CD4-positive, alpha-beta T cell treated with Interleukin-17A for 4 hours (primary cell): ENCODE results near the gene STPG3.
A peak's percentile ranks its signal among the peaks of the same experiment; 100 is the strongest.
"Not testable (repeated sequence)": the region's sequence is repeated elsewhere in the genome, so short reads cannot be mapped to it uniquely, and the experiment has no call there.

Source experiments
- DNase-seq: peaks from one replicate; pipeline ENCODE4 v3.0.0-alpha.2; 2020; ENCODE audit warnings: mixed read lengths

The STPG3 gene

GRCh38 chr9:137234055-137234697, 16.9 kb upstream of the STPG3 start:
- DNase-seq, result no peak

GRCh38 chr9:137234758-137235423, 16.2 kb upstream of the STPG3 start:
- DNase-seq, result no peak

DNA sequence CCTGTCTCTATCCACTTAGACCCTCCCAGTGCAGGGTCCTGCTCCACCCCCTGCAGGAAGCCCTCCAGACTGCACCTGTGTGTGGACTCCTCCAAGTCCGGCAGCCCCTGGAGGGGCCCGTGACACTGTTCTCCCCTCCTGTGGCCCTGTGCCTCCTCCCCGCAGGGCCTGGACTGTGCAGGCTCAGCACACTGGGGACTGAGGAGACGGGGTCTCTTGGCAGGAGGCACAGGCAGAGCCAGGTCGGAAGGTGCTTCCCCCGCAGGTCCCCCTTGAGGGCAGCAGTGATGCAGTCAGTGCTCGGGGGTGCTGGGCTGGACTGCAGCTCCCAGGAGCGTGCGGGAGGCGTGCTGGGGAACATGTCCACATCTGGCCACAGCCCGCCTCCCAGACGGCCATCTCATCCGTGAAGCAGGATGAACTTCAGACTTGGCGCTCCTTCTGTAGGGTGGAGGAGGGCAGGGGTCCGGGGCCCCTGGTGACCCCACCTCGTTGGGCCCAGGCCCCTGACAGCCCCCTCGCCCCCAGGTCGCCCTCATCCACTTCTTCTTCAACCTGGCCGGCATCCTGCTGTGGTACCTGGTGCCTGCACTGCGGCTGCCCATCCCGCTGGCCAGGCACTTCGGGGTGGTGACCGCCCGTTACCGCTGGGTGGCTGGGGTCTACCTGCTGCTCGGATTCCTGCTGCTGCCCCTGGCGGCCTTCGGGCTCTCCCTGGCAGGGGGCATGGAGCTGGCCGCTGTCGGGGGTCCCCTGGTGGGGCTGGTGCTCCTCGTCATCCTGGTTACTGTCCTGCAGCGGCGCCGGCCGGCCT, 15.5 kb upstream of the STPG3 start:
- DNase-seq, result no peak

- DNase-seq, result peak; percentile 95
Measured at GRCh38 chr9:137236238-137236935, 14.7 kb upstream of the STPG3 start.

DNA sequence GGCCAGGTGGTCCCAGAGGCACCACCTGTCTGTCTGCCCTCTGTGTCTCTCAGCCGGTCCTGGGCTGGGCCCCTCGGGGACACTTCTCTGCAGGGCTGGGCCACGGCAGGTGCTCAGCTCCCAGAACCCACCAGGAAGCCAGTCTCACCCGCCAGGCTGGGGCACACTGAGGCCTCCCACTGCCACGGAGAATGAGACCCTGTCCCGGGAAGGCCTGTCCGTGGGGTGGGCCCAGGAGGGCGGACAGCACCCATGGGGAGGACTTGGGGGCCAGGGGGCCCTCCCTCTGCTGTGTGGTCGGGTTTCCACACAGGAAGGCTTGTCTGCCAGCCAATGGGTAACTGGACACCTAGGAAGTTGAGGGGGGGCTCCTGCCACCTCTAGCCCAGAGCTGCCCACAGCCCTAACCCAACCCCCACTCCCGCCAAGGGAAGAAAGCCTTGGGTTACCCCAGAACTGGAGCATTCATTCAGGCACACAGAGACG, 14.1 kb upstream of the STPG3 start:
- DNase-seq, result no peak

- DNase-seq, result no peak
Measured at GRCh38 chr9:137237759-137238726, 13.0 kb upstream of the STPG3 start.

DNA sequence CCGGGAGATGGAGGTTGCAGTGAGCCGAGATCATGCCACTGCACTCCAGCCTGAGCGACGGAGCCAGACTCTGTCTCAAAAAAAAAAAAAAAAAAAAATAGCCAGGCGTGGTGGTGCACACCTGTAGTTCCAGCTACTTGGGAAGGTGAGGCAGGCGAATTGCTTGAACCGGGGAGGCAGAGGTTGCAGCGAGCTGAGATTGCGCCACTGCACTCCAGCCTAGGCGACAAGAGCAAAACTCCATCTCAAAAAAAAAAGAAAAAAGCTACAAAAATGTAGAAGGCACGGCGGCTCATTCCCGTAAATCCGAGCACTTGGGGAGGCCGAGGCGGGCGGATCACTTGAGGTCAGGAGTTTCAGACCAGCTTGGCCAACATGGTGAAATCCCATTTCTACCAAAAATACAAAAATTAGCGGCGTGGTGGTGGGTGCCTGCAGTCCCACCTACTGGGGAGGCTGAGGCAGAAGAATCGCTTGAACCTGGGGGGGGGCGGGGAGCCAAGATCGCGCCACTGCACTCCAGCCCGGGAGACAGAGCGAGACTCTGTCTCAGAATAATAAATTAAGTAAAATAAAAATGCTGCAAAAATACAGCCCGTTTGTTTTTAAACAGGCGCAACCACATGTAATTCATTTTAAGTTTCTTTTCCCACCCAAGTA, 11.4 kb upstream of the STPG3 start:
- not testable (repeated sequence) for DNase-seq

DNA sequence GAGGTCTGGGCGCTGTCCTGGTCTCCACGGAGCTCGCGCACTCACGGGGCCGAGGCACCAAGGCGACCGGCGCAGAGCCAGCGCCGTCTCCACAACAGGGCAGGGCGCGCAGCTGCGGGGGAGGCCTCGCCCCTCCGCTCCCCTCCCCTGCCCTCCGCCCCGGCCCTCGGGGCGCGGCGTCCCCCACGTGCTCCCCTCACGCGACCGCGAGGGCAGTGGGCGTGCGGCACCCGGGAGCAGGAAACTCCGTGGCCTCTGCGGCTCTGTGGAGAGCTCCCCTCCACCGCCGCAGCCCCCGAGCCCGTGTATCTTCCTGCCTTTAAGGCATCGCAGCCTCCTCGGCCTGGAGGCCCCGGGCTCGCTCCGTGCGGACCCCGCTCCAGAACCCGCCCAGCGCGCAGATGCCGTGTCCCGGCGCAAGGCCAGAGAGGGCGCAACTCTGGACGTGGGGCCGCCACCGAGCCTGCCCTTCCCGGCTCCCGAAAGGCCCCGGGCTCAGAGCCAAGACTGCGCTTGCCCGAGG, 10.7 kb upstream of the STPG3 start:
- DNase-seq, result peak; percentile 73

- DNase-seq, result peak; percentile 97
Measured at GRCh38 chr9:137240841-137241489, 10.1 kb upstream of the STPG3 start, which contains the start of gene TUBB4B. TSS of gene TUBB4B (plus strand) at chr9:137241287. CDS start at chr9:137241361, 74 bp downstream.

DNA sequence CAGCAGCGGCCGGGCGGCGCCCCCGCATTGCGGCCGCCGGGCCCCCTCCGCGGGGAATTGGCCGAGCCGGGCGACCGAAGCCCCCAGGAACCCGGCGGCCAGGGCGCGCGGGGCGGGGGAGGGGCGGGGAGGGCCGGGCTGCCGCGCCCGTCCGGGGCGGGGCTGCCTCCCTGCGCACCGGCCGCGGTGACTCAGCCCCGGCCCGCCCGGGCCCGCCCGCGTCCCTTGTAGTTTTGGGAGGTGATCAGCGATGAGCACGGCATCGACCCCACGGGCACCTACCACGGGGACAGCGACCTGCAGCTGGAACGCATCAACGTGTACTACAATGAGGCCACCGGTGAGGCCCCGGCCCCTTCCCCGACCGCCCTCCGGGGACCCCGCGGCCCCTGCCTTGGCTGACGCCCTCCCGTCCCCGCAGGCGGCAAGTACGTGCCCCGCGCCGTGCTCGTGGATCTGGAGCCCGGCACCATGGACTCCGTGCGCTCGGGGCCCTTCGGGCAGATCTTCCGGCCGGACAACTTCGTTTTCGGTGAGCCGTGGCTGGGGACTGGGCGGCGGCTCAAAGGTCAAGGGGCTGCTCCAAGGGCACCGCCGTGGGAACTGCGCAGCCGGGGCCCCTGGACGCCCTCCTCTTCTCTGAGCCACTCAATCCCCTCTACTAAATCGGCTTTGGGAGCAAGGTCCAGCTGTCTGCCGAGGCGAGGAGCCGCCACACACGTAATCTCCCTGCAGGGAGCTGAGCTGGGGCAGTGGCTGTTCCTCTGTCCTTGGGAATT, 9.4 kb upstream of the STPG3 start:
- DNase-seq, result peak; percentile 85

- no peak for DNase-seq
Measured at GRCh38 chr9:137242269-137243203, 8.6 kb upstream of the STPG3 start.

- DNase-seq, result not testable (repeated sequence)
Measured at GRCh38 chr9:137243266-137243625, 7.8 kb upstream of the STPG3 start.

DNA sequence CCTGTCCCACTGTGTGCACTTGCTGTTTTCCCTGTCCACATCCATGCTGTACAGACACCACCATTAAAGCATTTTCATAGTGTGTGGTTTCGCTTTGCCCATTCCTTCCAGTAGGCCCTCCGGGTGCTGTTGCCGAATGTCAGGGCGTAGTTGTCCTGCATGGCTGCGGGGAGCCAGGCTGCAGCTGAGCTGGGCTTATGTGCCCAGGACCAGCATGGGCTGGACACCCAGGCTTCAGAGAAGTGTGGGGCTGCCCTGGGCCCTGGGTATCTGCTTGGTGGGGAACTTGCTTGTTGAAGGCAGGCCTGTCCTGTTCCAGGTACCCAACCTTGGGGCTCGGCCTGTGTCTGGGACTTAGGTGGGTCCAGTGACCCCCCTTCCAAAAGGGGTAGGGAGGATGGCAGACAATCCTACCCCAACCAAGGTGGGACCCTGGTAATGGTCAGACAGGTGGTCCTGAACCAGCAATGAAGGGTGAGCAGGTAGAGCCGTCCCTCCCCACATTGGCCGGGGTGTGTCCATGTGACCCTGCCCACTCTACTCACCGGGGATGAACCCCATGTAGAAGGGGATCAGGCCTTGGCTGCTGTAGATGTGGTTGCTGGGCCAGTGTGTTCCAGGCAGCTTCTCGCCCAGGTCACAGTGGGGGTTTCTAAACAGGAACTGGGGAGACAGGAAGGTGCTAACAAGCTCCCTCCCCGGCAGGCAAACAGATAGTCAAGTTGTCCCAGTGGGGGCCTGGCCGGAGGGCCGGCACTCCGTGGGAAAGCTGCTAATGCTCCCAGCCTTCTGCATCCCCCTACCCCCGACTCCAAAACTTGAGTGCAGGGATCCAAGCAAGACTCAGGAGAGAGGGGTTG, 7.2 kb upstream of the STPG3 start:
- DNase-seq, result no peak

GRCh38 chr9:137244486-137245449, 6.3 kb upstream of the STPG3 start:
- no peak for DNase-seq

DNA sequence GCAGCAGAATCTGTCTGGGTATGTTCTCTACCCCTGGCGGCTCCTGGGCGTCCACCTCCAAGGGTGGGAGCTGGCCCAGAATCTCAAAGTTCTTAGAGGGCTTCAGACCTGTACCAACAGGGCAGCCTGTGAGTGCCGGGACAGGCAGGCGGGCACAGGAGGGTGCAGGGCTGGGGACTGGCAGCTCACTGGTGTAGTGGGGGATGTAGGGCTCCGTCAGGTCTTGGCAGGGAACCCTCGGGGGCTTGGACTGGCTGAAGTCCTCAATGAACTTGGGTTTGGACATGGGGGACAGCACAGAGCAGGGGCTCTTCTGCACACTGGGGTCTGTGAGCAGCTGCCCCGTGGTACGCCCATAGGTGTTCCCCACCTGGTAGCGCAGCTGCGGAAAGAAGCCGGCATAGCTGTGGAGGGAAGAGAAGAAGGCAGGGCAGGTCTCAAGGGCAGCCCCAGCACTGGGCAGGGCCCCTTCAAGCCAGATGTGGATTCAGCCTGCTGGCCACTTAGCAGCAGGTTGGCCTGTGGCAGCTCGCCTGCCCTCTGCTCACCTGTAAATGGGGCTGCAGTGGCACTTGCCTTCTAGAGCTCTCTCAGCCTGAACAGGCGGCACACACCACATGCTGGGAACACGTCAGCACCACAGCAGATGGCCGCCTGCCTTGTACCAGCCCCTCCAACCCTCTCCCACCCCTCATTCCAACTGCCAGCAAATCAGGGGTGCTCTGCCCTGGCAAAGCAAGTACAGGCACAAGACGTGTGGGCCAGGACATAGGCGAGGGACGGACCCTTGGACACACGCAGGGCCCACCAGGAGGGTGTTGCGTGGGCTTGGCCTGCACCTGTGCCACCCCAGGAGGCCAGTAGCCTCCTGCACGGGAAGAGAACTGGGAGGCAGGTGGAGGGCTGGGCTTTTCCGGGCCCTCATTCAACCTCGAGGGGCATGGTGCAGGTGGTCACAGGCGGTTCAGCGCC, 5.3 kb upstream of the STPG3 start:
- no peak for DNase-seq
